Body of pancreas (tissue), 4 donors: ENCODE results near the gene MICAL2. TPM values are rescaled to one million over a fixed set of nuclear protein-coding genes. Genes with fewer than 3 reads are reported as not detected.
A peak's percentile ranks its signal among the peaks of the same experiment; 100 is the strongest.

ENCODE experiments used
- ATAC-seq: fragments of 150-250 bp; one replicate; pipeline ENCODE4 v1.9.1; 2016
- DNase-seq, 4 donors: peaks; one replicate each; pipeline ENCODE4 v3.0.0-alpha.2; 2019
- H3K27ac ChIP-seq, 4 donors: fragments of 200-600 bp; sonication (generic); 1 replicate in 3 of 4; 2 replicates in 1 of 4; pipeline versions ENCODE4 v1.5.1 to v1.6.1; 2016 to 2019; ENCODE audit warnings: mild to moderate bottlenecking in 1 of 4, mixed read lengths in 1 of 4, moderate library complexity in 1 of 4
- H3K27me3 ChIP-seq, 2 donors: fragments of 200-600 bp; sonication (generic); one replicate each; pipeline ENCODE4 v1.6.0; 2016; ENCODE audit warnings: mild to moderate bottlenecking in 1 of 2
- H3K36me3 ChIP-seq, 2 donors: fragments of 200-600 bp; sonication (generic); replicated peaks in 1 of 2; 2 replicates each; pipeline ENCODE4 v1.5.1; 2016; ENCODE audit warnings: low read depth in 2 of 2; ENCODE audit not compliant: insufficient read depth in 1 of 2
- H3K4me1 ChIP-seq: fragments of 200-600 bp; sonication (generic); one replicate; pipeline ENCODE4 v1.6.0; 2016
- H3K4me3 ChIP-seq, 2 donors: fragments of 200-600 bp; sonication (generic); 1 replicate in 1 of 2; 2 replicates in 1 of 2; pipeline ENCODE4 v1.5.1; 2016 to 2019
- H3K9me3 ChIP-seq, 3 donors: fragments of 200-600 bp; sonication (generic); 1 replicate in 2 of 3; 2 replicates in 1 of 3; pipeline ENCODE4 v1.5.1; 2016
- POLR2A ChIP-seq, 3 donors: fragments of 450-650 bp; IDR thresholded peaks; one replicate each; pipeline ENCODE4 v1.6.1; 2016; ENCODE audit warnings: antibody characterized with exemption in 3 of 3, mild to moderate bottlenecking in 2 of 3
- WGBS, 2 donors: methylation state at CpG; one replicate each; pipeline ENCODE4 v1.1.5; 2017; 5-methylcytosine and 5-hydroxymethylcytosine counted together
- intact Hi-C: fragments of 100-400 bp; cut with DNase I; formaldehyde crosslinking; loops from one replicate; pipeline ENCODE4 v1.15.1; 2023
- total RNA-seq, 2 donors: library from RNA; depleted of rRNA; stranded (reverse); fragments of >200 nt; gene quantifications; one replicate each; pipeline ENCODE4 v1.1.0, GENCODE V29; 2016
- TF ChIP-seq, protein P1 (sequence below), 7 experiments: fragments of 450-650 bp in 4 of 7; fragments of 200-600 bp in 3 of 7; sonication (generic) in 3 of 7; IDR thresholded peaks; one replicate each; pipeline ENCODE4 v1.5.1; 2016 to 2019; ENCODE audit warnings: antibody characterized with exemption in 7 of 7

MICAL2 gene
- total RNA-seq, 2 donors from 2014 or later = 16.6 to 24.4 TPM

GRCh38 chr11:12285106-12285505 lies 174.7 kb downstream of the MICAL2 start:
- Histone ChIP-seq H3K27ac (no peak overlapping the region), H3K4me1 (peaks cover 3% of the 10 kb centered on the region), H3K9me3 (no peaks in the 10 kb centered on the region), H3K27me3 (no peaks in the 10 kb centered on the region), H3K4me3 (no peak overlapping the region), H3K36me3 (no peaks in the 10 kb centered on the region)
- TF ChIP-seq, protein P1, sequence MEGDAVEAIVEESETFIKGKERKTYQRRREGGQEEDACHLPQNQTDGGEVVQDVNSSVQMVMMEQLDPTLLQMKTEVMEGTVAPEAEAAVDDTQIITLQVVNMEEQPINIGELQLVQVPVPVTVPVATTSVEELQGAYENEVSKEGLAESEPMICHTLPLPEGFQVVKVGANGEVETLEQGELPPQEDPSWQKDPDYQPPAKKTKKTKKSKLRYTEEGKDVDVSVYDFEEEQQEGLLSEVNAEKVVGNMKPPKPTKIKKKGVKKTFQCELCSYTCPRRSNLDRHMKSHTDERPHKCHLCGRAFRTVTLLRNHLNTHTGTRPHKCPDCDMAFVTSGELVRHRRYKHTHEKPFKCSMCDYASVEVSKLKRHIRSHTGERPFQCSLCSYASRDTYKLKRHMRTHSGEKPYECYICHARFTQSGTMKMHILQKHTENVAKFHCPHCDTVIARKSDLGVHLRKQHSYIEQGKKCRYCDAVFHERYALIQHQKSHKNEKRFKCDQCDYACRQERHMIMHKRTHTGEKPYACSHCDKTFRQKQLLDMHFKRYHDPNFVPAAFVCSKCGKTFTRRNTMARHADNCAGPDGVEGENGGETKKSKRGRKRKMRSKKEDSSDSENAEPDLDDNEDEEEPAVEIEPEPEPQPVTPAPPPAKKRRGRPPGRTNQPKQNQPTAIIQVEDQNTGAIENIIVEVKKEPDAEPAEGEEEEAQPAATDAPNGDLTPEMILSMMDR (IDR thresholded peaks at IDR 0.05) = no peak
- TF ChIP-seq POLR2A (IDR thresholded peaks at IDR 0.05) = no peak
- DNase-seq (no peak), ATAC-seq (no peak)
- WGBS, 2 donors = 74 to 88% methylated on average over 4 of the region's 4 CpGs
- intact Hi-C loops = no loop called here

DNA sequence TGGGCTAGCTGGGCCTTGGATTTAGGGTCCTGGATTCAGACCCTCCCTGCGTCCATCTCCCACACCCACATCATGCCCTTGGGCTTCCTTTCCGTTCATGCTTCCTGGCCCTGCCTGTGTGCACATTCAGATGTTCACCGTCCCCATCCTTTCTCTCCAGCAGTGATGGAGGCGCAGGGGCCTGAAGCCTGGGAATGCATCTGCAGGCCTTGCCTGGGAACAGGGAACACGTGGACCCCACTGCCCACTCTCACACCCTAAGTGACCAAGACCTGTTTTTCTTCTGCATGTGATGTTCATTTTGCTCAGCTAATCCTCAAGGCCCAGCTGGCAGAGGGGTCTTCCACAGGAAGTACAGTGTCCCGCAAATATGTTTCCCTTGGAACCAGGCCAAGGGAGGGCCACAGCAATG lies 175.4 kb downstream of the MICAL2 start:
- TF ChIP-seq, protein P1 (IDR thresholded peaks at IDR 0.05) = no peak
- TF ChIP-seq POLR2A (IDR thresholded peaks at IDR 0.05) = no peak

GRCh38 chr11:12286606-12287005 lies 176.2 kb downstream of the MICAL2 start:
- Histone ChIP-seq H3K4me3 (no peak overlapping the region), H3K27me3 (no peaks in the 10 kb centered on the region), H3K9me3 (no peaks in the 10 kb centered on the region), H3K27ac (no peak overlapping the region), H3K36me3 (no peaks in the 10 kb centered on the region), H3K4me1 (peaks cover 2% of the 10 kb centered on the region)
- DNase-seq (no peak), ATAC-seq (no peak)
- intact Hi-C loops = no loop called here
- TF ChIP-seq, protein P1 (IDR thresholded peaks at IDR 0.05) = no peak
- TF ChIP-seq POLR2A (IDR thresholded peaks at IDR 0.05) = no peak
- WGBS, 2 donors = 85 to 87% methylated on average over 6 of the region's 6 CpGs

More for the DNA sequence above, 175.4 kb downstream of the MICAL2 start:
- ATAC-seq (no peak), DNase-seq (no peak)
- H3K9me3 ChIP-seq = no peaks in the 10 kb centered on the region
- intact Hi-C loops = no loop called here
- no peaks in the 10 kb centered on the region for H3K36me3 ChIP-seq
- no peak overlapping the region for H3K27ac ChIP-seq
- no peaks in the 10 kb centered on the region for H3K27me3 ChIP-seq
- H3K4me3 ChIP-seq = no peak overlapping the region
- WGBS, 2 donors = 78 to 82% methylated on average over 6 of the region's 6 CpGs
- H3K4me1 ChIP-seq = peaks cover 3% of the 10 kb centered on the region

GRCh38 chr11:12287009-12287373 lies 176.6 kb downstream of the MICAL2 start:
- TF ChIP-seq, protein P1 (IDR thresholded peaks at IDR 0.05) = no peak
- no peak for TF ChIP-seq POLR2A (IDR thresholded peaks at IDR 0.05)
- DNase-seq (no peak), ATAC-seq (peak; percentile 33)
- intact Hi-C loops = no loop called here
- peak overlapping the region in 1 of 4 donors; percentile 24 for H3K27ac ChIP-seq
- no peaks in the 10 kb centered on the region for H3K9me3 ChIP-seq
- H3K4me3 ChIP-seq = no peak overlapping the region
- H3K36me3 ChIP-seq = no peaks in the 10 kb centered on the region
- WGBS, 2 donors = 22 to 57% methylated on average over 2 of the region's 2 CpGs
- no peaks in the 10 kb centered on the region for H3K4me1 ChIP-seq
- no peaks in the 10 kb centered on the region for H3K27me3 ChIP-seq
